ENCODE data around the gene DUOXA2. TPM values are rescaled to one million over a fixed set of nuclear protein-coding genes. Genes with fewer than 3 reads are reported as not detected.

The DUOXA2 gene
- total and polyA plus RNA-seq, 2 of the 4 experiments (the other 2 are of a cell fraction), result not detected

GRCh38 chr15:45126535-45127158, 12.5 kb downstream of the DUOXA2 start:
- Histone ChIP-seq H3K27me3 (ENCODE audit: control insufficient read depth, insufficient read depth, low read length) (peaks cover 58% of the 10 kb centered on the region), H2BK15ac (ENCODE audit: low read depth, low read length) (no peak overlapping the region)

More at GRCh38 chr15:45126535-45127158, 12.5 kb downstream of the DUOXA2 start:
- in situ Hi-C loops (cut with MboI; ENCODE audit: low sequenced_read_pairs) (no loop called here), intact Hi-C loops (cut with micrococcal nuclease) (no loop called here), dilution Hi-C loops (cut with HindIII; ENCODE audit: low sequenced_read_pairs, unreplicated experiment) (no loop called here)
- H4K5ac ChIP-seq (ENCODE audit: low read depth, low read length), result no peak overlapping the region
- CTCF ChIA-PET, result interaction anchor here (0.6 to 1.2 kb wide), 5 partner anchors 9 to 273 kb away, joined by 3 to 16 read pairs (median 3); no protein-coding TSS in a partner anchor
- no peak overlapping the region for H2BK20ac ChIP-seq (ENCODE audit: low read depth, low read length)
- no peak overlapping the region for H3K56ac ChIP-seq (ENCODE audit: extremely low read depth, insufficient read depth, low read length)
- H2AK9ac ChIP-seq (replicated peaks; ENCODE audit: low read depth, low read length, poor library complexity), result no peak overlapping the region
- peaks cover 3% of the 10 kb centered on the region for H3K4me1 ChIP-seq (ENCODE audit: control insufficient read depth, insufficient read depth, low read length)
- H3K4ac ChIP-seq (ENCODE audit: low read depth, low read length), result no peak overlapping the region
- POLR2A ChIA-PET (ENCODE audit: unreplicated experiment), result no interaction called here
- no peak overlapping the region for H2BK5ac ChIP-seq (ENCODE audit: low read depth, low read length, poor library complexity, severe bottlenecking)
- no peak overlapping the region for H3K27ac ChIP-seq (ENCODE audit: insufficient read depth, low read length)
- no peak overlapping the region for H3K18ac ChIP-seq (ENCODE audit: low read depth, low read length)
- H4K20me1 ChIP-seq (ENCODE audit: insufficient read depth, low read length), result no peaks in the 10 kb centered on the region
- no peaks in the 10 kb centered on the region for H3K79me1 ChIP-seq (ENCODE audit: low read depth in 1 of 2, low read length in 2 of 2)
- H3K36me3 ChIP-seq (ENCODE audit: control insufficient read depth, insufficient read depth, low read length), result no peaks in the 10 kb centered on the region
- peak; percentile 36 for DNase-seq
- H2AFZ ChIP-seq (replicated peaks; ENCODE audit: low read length, poor library complexity), result no peak overlapping the region
- no peaks in the 10 kb centered on the region for H3K9me3 ChIP-seq (ENCODE audit: control insufficient read depth, insufficient read depth, low read length)
- H4K8ac ChIP-seq (ENCODE audit: low read depth in 2 of 2, low read length in 2 of 2), result no peak overlapping the region
- H2BK120ac ChIP-seq (ENCODE audit: low read depth, low read length), result no peak overlapping the region
- H3K9me1 ChIP-seq (ENCODE audit: insufficient read depth, low read length), result no peaks in the 10 kb centered on the region
- no peak overlapping the region for H3K14ac ChIP-seq (replicated peaks; ENCODE audit: low read depth, low read length)
- H3K4me2 ChIP-seq (ENCODE audit: low read depth, low read length), result no peak overlapping the region
- ATAC-seq (ENCODE audit: low read depth), result no peak
- no peak overlapping the region for H3K9ac ChIP-seq (ENCODE audit: low read depth, low read length)
- TF ChIP-seq RAD21 (IDR thresholded peaks at IDR 0.05; ENCODE audit: low read length) (peak; percentile 58), CHD1 (IDR thresholded peaks at IDR 0.05; ENCODE audit: low read depth, low read length) (no peak), SMC3 (IDR thresholded peaks at IDR 0.05; ENCODE audit: low read depth, low read length) (peak; percentile 57), CTCF (conservative IDR thresholded peaks at IDR 0.05; ENCODE audit: low read depth, low read length) (peak; percentile 68)
- H2AK5ac ChIP-seq (ENCODE audit: low read depth, low read length), result no peak overlapping the region
- no peak overlapping the region for H3K23ac ChIP-seq (ENCODE audit: low read depth, low read length)
- BruUV-seq (replicated peaks), result no TSS peak
- H4K91ac ChIP-seq (ENCODE audit: insufficient read depth, low read depth, low read length), result no peak overlapping the region
- no CpG with 5 or more reads among the region's 2 CpGs for WGBS, 2 experiments (ENCODE audit: extremely low coverage in 2 of 2, insufficient read length in 1 of 2)
- H3K4me3 ChIP-seq (ENCODE audit: insufficient read depth, low read depth, low read length), result no peak overlapping the region
